A549 (cell line): ENCODE data around the gene GAK.

Experiments
- CTCF ChIP-seq: fragments of >200 bp; sonication (Bioruptor Twin); formaldehyde crosslinking; IDR thresholded peaks from 3 replicates; pipeline ENCODE4 v1.5.1; 2016
- POLR2A ChIP-seq: IDR thresholded peaks from 2 replicates; pipeline ENCODE4 v1.6.1; 2012; ENCODE audit warnings: mild to moderate bottlenecking, low read length
- USF2 ChIP-seq: fragments of 450-650 bp; IDR thresholded peaks from 2 replicates; pipeline ENCODE4 v1.6.1; 2014; ENCODE audit warnings: antibody characterized with exemption

- TF ChIP-seq USF2 (no peak), CTCF (no peak), POLR2A (no peak)
These were observed 32.4 kb upstream of the GAK start for GRCh38 chr4:964346-965025.
